A673 (cell line): ENCODE measurements around the gene TBCA.

Source experiments
- EZH2 ChIP-seq: fragments of 200-600 bp; sonication (generic); IDR thresholded peaks from 2 replicates; pipeline ENCODE4 v1.6.1; 2017; ENCODE audit warnings: borderline replicate concordance, low read depth, mild to moderate bottlenecking, mixed read lengths, antibody characterized with exemption, low read length; ENCODE audit not compliant: poor library complexity, severe bottlenecking
- TF ChIP-seq, protein P1 (sequence below): fragments of 300-800, 200-600 bp; sonication (generic); conservative IDR thresholded peaks from 2 replicates; pipeline ENCODE4 v1.5.1; 2017; ENCODE audit warnings: low read depth, mild to moderate bottlenecking, antibody characterized with exemption, low read length, moderate library complexity, mixed read lengths

DNA sequence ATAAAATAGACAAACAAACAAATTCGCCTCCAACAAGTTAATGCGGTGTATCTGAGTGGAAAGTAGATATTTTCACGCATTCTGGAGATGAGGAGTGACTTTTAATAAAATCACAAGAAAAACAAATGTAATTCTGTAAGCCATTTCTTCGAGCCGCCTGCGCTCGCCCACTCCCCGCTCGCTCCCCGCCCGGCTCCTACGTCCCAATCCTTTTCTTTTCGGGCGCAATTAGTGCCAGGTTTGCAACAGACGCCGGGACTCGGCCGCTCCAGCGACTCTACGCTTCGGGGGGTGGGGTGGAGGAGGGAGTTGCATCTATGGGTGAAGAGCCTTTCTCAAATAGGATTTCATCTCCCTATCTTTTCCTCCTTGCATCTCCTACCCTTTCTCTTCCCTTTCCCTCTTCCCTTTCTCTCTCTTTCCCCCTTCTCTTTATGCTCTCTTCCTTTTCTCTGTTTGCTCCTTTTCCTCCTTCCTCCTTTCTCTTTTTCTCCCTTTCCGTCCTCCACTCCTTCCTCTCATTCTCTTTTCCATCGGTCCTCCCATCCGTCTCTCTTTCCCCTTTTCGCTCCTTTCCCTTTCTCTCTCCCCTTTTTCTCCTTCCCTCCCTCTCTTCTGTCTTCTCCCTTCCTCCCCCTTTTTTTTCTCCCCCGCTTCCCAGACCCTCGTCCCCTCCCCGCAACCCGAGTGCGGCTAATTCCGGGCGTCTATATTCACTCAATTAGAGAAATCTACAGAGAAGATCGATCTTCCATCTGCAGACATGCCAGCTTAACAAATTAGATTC, 131.6 kb downstream of the TBCA start:
- TF ChIP-seq, protein P1, sequence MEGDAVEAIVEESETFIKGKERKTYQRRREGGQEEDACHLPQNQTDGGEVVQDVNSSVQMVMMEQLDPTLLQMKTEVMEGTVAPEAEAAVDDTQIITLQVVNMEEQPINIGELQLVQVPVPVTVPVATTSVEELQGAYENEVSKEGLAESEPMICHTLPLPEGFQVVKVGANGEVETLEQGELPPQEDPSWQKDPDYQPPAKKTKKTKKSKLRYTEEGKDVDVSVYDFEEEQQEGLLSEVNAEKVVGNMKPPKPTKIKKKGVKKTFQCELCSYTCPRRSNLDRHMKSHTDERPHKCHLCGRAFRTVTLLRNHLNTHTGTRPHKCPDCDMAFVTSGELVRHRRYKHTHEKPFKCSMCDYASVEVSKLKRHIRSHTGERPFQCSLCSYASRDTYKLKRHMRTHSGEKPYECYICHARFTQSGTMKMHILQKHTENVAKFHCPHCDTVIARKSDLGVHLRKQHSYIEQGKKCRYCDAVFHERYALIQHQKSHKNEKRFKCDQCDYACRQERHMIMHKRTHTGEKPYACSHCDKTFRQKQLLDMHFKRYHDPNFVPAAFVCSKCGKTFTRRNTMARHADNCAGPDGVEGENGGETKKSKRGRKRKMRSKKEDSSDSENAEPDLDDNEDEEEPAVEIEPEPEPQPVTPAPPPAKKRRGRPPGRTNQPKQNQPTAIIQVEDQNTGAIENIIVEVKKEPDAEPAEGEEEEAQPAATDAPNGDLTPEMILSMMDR = no peak
- TF ChIP-seq EZH2 = peak; percentile 99
